ENCODE results near the gene SSH3.

Gene SSH3

DNA sequence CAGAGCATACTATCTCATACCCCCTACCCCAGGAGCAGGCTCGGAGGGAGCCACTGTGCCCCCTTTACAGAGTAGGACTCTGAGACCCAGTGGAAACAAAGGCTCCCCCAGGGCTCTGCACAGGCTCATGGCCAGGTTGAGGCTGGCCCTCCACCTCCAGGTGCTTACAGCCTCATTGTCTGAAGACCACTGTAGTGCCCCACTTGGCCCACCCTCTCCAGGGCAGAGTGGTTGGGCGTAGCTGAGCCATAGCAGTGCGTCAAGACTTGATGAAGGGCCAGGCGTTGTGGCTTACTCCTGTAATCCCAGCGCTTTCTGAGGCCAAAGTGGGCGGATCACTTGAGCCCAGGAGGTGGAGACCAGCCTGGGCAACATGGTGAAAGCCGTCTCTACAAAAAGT is 12.5 kb upstream of the SSH3 start:
- no peaks in the 10 kb centered on the region for H3K9me3 ChIP-seq
- peak overlapping the region; percentile 99 for H3K27ac ChIP-seq
- H3K27me3 ChIP-seq = no peaks in the 10 kb centered on the region
- TF ChIP-seq CTCF (IDR thresholded peaks at IDR 0.05) = no peak
- peak overlapping the region; percentile 77 to 87 for H3K4me3 ChIP-seq (ENCODE audit: low read depth in 1 of 2, low read length in 1 of 2)
- peaks cover 76 to 84% of the 10 kb centered on the region in 2 experiments for H3K4me1 ChIP-seq (ENCODE audit: control insufficient read depth in 1 of 2, insufficient read depth in 1 of 2, low read depth in 1 of 2, low read length in 1 of 2)
- H3K36me3 ChIP-seq = peaks cover 76% of the 10 kb centered on the region

- Histone ChIP-seq H3K27me3 (no peaks in the 10 kb centered on the region), H3K4me1 (ENCODE audit: control insufficient read depth in 1 of 2, insufficient read depth in 1 of 2, low read depth in 1 of 2, low read length in 1 of 2) (peaks cover 67 to 76% of the 10 kb centered on the region in 2 experiments), H3K27ac (peak overlapping the region; percentile 99), H3K9me3 (no peaks in the 10 kb centered on the region), H3K4me3 (ENCODE audit: low read depth in 1 of 2, low read length in 1 of 2) (peak overlapping the region in 1 of 2 experiments; percentile 77), H3K36me3 (peaks cover 70% of the 10 kb centered on the region)
- TF ChIP-seq CTCF (IDR thresholded peaks at IDR 0.05) = no peak
Observed at GRCh38 chr11:67291481-67292381, 11.6 kb upstream of the SSH3 start.

DNA sequence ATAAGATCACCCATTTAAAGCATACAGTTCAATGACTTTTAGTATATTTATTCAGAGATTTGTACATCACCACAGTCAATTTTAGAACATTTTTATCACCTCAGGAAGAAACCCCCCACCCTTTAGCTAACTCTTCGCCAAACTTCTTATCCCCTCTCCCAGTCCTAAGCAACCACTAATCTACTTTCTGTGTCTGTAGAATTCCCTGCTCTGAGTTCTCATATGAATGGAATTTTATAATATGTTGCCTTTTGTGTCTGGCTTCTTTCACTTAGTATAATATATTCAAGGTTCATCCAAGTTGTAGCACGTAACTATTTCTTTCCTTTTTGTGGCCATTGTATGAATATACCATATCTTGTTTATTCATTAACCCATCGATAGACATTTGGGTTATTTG is 10.7 kb upstream of the SSH3 start:
- Histone ChIP-seq H3K27ac (peak overlapping the region; percentile 99), H3K4me3 (ENCODE audit: low read depth in 1 of 2, low read length in 1 of 2) (peak overlapping the region in 1 of 2 experiments; percentile 19), H3K36me3 (peaks cover 75% of the 10 kb centered on the region), H3K9me3 (no peaks in the 10 kb centered on the region), H3K27me3 (no peaks in the 10 kb centered on the region), H3K4me1 (ENCODE audit: control insufficient read depth in 1 of 2, insufficient read depth in 1 of 2, low read depth in 1 of 2, low read length in 1 of 2) (peaks cover 57 to 67% of the 10 kb centered on the region in 2 experiments)
- no peak for TF ChIP-seq CTCF (IDR thresholded peaks at IDR 0.05)

GRCh38 chr11:67293090-67293489 is 10.2 kb upstream of the SSH3 start:
- H3K4me3 ChIP-seq (ENCODE audit: low read depth in 1 of 2, low read length in 1 of 2) = peak overlapping the region in 1 of 2 experiments; percentile 19
- no peaks in the 10 kb centered on the region for H3K9me3 ChIP-seq
- peak overlapping the region; percentile 99 for H3K27ac ChIP-seq
- no peak for TF ChIP-seq CTCF (IDR thresholded peaks at IDR 0.05)
- no peaks in the 10 kb centered on the region for H3K27me3 ChIP-seq
- H3K36me3 ChIP-seq = peaks cover 78% of the 10 kb centered on the region
- peaks cover 53 to 63% of the 10 kb centered on the region in 2 experiments for H3K4me1 ChIP-seq (ENCODE audit: control insufficient read depth in 1 of 2, insufficient read depth in 1 of 2, low read depth in 1 of 2, low read length in 1 of 2)

DNA sequence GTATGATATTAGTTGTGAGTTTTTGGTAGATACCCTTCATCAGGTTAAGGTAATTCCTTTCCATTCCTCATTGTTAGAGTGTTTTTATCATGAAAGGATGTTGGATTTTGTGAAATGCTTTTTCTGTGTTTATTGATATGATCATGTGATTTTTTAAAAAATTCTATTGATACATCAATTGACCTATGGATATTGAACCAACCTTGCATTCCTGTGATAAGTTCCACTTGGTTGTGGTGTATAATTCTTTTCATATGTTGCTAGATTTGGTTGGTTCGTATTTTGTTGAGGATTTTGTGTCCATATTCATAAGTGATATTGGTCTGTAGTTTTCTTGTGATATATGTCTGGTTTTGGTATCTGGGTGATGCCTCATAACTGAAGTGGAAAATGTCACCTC is 7.5 kb upstream of the SSH3 start:
- no peaks in the 10 kb centered on the region for H3K27me3 ChIP-seq
- no peaks in the 10 kb centered on the region for H3K9me3 ChIP-seq
- peak overlapping the region; percentile 31 for H3K27ac ChIP-seq
- peaks cover 92% of the 10 kb centered on the region for H3K36me3 ChIP-seq
- no peak overlapping the region for H3K4me3 ChIP-seq (ENCODE audit: low read depth in 1 of 2, low read length in 1 of 2)
- no peak for TF ChIP-seq CTCF (IDR thresholded peaks at IDR 0.05)
- peaks cover 41 to 45% of the 10 kb centered on the region in 2 experiments for H3K4me1 ChIP-seq (ENCODE audit: control insufficient read depth in 1 of 2, insufficient read depth in 1 of 2, low read depth in 1 of 2, low read length in 1 of 2)

Measured in neutrophil (primary cell).